ENCODE data around the gene FARS2.

DNA sequence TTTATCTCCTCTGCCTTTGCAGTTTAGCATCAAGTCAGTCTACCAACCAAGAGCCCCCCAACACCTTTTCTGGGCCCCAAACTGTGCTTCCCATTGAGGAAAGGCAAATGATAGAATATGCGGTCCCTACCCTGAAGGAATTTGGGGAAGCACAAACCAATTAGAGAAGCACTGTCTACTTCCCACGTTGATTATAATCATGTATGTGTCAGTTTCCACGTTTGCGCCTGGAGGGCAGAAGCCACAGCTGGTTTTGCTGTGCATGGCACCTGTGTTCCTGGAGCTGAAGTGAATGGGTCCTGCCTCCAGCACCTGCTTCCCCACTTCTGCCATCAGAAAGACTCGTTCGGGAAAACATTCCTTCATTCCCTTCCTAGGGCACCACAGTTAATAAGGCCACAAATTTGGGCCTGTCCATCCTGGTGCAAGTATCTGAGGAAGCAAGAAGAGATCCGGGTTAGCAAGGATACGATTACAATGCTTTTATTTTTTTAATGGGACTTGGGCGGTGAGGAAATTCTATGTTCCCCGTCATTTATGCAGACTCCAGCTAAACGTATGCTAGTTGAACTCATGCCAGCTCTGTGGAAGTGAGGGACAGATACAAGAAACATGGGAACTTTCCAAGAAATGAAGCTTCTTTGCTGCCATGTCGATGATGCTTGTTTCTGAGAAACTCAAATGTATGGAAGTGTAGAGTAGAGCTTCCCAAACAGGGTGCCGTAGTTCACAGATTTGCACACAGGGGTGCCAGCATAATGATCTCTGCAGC, 411.9 kb downstream of the FARS2 start:
- no peak for TF ChIP-seq CTCF (IDR thresholded peaks at IDR 0.05)
- TF ChIP-seq EP300 (IDR thresholded peaks at IDR 0.05): no peak
